GM18520 (cell line): Measurements from ENCODE around the gene LNPK.
"Not testable (repeated sequence)": the region's sequence is repeated elsewhere in the genome, so short reads cannot be mapped to it uniquely, and the experiment has no call there.

Experiments used
- ATAC-seq: cut with Tn5 transposase; IDR thresholded peaks from one replicate; pipeline ENCODE4 v1.9.1; 2021; ENCODE audit not compliant: unreplicated experiment

LNPK gene

DNA sequence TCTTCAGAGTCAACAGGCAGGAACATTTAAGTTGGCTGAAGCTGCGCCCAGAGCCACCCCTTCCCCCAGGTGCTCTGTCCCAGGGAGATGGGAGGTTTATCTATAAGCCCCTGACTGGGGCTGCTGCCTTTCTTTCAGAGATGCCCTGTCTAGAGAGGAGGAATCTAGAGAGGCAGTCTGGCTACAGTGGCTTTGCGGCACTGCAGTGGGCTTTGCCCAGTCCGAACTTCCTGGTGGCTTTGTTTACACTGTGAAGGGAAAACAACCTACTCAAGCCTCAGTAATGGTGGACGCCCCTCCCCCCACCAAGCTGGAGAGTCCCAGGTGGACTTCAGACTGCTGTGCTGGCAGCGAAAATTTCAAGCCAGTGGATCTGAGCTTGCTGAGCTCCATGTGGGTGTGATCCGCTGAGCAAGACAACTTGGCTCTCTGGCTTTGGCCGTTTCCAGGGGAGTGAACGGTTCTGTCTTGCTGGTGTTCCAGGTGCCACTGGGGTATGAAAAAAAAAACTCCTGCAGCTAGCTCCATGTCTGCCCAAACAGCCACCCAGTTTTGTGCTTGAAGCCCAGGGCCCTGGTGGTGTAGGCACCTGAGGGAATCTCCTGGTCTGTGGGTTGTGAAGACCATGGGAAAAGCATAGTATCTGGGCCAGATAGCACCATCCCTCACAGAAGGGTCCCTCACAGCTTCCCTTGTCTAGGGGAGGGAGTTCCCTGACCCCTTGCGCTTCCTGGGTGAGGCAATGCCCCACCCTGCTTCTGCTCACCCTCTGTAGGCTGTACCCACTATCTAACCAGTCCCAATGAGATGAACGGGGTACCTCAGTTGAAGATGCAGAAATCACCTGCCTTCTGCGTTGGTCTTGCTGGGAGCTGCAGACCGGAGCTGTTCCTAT lies 88.0 kb downstream of the LNPK start:
- ATAC-seq: not testable (repeated sequence)

- not testable (repeated sequence) for ATAC-seq
These were observed 88.8 kb downstream of the LNPK start for GRCh38 chr2:175913267-175913666.

DNA sequence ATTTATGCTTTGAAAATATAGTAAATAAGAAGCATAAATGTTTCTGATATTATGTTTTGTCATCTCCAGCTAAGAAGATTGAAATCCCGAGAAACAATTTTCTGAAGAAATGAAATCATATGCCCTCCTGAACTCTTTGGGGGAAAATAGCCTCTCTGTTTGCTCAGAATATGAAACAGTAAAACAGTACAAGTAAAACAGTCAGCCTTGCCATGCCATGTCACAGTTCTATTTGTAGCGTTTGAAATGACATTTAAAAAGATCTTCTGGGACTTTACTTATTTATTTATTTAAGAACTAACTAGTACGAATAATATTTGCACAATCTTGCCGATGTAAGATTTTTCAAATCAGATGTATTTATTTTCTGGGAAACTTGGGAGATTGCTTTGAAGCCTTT lies 98.0 kb downstream of the LNPK start:
- ATAC-seq: no peak

DNA sequence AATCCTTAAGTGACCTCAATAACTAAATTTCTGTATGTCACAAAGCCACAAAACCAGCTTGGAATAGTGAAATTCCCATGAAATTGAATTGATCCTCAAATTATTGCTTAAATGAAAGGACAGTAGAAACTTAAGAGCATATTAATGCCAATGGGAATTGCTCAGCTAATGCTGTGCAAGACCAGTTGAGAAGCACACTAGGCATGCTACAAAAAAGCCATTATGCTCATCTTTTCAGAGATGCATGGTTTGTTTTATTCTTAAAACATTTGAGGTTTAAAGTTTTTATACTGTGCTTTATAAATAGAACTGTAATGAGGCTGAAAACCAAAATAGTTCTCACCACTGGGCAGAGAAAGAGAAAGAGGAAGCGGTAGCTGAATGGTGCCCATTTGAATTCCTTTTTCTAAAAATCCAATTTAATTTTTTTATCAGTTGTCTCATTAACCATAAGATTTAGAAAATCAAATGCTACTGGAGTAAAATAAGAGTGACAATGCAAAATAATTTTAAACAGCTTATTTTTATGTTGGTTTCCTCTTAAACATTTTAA lies 98.6 kb downstream of the LNPK start:
- ATAC-seq: no peak

DNA sequence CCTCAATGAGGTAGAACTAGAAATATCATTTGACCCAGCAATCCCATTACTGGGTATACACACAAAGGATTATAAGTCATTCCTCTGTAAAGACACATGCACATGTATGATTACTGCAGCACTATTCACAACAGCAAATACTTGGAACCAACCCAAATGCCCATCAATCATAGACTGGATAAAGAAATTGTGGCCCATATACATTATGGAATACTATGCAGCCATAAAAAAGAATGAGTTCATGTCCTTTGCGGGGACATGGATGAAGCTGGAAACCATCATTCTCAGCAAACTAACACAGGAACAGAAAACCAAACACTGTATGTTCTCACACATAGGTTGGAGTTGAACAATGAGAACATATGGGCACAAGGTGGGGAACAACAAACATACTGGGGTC lies 106.1 kb downstream of the LNPK start:
- ATAC-seq: not testable (repeated sequence)

DNA sequence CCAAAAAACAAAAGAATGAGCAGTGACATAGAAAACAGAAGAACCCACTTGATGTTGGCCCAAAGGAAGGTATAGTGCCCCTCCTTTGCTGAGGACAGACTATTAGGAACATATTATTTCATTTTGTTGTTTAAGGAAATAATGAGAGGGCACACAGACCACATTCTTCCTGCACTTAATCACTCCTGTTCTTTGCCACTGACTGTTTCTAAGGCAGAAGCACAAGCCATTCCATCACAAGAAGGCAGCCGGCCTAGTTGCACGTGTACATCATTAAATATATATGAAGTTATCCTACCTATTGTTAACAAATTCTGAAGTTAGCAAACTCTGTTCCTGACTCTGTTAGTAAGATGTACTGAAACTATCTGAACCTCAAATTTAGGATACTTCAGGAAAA lies 110.0 kb downstream of the LNPK start:
- ATAC-seq: no peak

DNA sequence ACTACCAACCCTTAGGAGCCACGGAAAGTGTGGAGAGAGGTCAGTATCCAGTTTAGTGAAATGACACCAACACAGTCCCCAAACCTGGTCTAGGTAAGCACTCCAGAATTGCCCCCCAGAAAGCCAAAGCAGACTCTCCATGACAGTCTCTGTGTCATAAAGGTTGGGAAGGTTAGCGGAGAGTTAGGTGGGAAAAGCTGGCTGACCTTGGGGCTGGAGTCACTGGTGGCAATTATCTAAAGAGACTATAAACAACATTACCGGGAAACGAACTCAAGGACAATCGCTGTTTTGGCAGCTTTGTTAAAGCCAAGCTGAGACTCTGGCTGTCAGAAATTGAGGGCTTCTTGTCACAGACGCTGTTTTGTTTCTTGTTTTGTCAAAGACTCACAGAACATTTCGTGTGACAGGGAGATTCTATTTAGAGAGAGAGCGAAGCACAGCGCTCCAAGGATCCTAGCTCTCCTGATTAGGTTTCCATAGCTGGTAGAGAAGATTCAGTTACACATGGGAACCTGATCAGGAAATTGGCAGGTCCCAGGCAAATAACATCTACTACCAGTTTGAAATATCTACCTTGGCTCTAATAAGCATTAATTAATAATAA lies 111.3 kb downstream of the LNPK start:
- ATAC-seq: no peak

DNA sequence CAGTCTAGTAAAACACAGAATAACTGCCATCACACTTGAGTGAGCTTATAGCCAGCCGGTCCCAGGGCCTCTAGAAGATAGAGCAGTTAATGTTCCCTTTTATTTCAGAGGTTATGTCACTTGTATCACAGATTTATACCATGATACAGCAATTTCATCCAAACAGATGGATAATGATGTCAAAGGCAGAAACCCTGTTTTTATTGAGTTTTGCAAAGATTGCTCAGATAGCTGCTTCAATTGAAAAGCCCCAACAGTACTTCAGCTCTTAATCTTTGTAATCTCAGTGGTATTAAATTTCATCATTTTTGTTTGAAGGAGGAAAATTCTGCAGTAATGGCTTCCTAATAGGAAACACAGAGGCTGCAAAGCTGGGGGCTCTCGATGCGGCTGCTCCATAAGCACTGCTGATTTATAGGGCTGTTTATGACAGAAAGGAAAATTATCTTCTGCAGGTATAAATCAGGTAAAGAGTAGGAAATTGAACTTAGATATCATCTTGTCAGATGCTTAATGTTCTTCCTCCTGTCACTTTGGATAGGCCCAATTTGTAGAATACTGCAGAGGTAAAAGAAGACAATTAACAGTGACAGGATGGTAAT lies 112.3 kb downstream of the LNPK start:
- ATAC-seq: no peak

- ATAC-seq: no peak
These were observed 114.3 kb downstream of the LNPK start for GRCh38 chr2:175887776-175888175.

DNA sequence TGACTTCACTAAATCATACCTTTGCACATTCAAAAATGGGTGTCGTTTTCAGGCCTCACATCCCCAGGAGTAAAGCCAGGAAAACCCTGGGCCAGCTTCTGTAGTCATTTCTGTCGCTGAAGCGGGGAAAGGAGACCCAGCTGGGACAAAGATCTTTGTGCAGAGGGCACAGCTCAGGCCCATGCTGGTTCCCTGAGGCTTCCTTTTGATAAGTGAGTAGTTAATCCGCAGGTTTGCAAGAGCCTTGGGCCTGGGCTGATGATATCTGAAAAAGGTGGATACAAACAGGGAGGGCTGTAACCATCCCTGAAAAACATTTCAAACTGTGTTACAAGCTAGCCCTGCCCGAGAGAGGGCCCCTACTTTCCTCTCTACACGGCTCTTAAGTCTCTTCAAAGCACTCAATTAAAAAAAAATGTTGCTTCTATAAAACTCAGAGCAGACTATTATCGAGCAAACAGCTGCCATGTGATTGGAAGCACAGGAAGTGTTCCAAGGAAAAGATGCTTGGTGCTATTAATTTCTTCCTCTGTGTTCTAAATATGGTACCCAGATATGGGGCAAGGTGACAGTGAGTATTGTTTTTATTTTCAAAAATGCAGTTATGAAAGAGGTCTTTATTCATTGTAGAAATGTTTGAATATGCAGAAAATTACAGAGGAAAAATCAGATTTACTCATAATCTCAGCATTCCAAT lies 117.2 kb downstream of the LNPK start:
- ATAC-seq: no peak

DNA sequence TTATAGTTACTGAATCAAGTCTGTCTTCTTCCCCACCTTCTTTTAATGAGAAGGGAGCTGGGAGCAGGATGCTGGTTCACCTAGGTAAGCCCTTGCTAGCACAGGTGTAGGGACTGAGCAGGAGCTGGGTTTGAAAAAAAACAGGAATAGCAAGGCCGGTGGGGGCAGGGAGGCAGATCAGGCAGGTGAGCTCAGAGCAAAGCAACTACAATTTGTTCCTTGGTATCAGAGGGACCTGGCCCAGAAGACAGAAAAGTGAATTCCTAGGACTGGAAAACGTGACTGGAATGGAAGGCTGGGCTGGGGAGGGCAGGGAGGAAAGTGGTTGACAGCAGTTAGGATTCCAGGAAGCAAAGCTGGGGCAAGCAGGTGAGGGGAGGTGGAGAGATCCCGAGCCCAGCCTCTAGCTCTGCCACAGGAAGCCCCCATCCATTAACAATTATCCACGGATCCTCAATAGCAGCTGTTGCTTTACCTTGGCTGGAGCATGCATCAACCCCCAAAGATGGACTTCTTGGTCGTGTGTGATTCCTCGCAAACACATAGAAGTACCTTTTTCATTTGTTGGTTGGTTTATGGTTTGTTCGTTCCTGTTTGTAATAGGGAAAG lies 118.4 kb downstream of the LNPK start:
- no peak for ATAC-seq

DNA sequence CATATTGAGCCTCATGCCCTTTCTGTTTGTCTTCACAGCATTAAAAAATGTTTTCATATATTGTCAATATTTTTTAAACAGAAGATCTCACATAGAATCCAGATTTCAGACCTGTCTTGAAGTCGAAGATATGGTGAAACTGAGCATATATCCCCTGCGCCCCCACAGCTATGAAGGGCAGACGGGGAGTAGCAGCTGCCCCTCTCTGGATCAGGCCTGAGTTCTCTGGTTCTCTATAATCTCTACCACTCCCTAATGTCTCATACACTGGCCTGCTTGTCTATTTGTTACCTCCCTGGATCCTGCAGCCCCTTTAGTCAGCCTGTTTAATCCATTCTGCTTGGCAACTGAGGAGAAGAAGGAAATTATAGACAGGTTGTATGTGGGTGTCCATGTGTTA lies 122.4 kb downstream of the LNPK start:
- ATAC-seq: no peak

- no peak for ATAC-seq
These were observed 124.1 kb downstream of the LNPK start for GRCh38 chr2:175877845-175878544.

- ATAC-seq: no peak
These were observed 127.8 kb downstream of the LNPK start for GRCh38 chr2:175874291-175874690.
